C4-2B (cell line): Measurements from ENCODE around the gene GRB7.

ENCODE experiments used
- ZFX ChIP-seq: fragments of 450-650 bp; IDR thresholded peaks from 2 replicates; pipeline ENCODE4 v1.6.1; 2017
- TF ChIP-seq, protein P1 (sequence below): fragments of 450-650 bp; conservative IDR thresholded peaks from 2 replicates; pipeline ENCODE4 v1.5.1; 2017; ENCODE audit warnings: mild to moderate bottlenecking

GRCh38 chr17:39724731-39725130 lies 13.0 kb upstream of the GRB7 start:
- TF ChIP-seq, protein P1, sequence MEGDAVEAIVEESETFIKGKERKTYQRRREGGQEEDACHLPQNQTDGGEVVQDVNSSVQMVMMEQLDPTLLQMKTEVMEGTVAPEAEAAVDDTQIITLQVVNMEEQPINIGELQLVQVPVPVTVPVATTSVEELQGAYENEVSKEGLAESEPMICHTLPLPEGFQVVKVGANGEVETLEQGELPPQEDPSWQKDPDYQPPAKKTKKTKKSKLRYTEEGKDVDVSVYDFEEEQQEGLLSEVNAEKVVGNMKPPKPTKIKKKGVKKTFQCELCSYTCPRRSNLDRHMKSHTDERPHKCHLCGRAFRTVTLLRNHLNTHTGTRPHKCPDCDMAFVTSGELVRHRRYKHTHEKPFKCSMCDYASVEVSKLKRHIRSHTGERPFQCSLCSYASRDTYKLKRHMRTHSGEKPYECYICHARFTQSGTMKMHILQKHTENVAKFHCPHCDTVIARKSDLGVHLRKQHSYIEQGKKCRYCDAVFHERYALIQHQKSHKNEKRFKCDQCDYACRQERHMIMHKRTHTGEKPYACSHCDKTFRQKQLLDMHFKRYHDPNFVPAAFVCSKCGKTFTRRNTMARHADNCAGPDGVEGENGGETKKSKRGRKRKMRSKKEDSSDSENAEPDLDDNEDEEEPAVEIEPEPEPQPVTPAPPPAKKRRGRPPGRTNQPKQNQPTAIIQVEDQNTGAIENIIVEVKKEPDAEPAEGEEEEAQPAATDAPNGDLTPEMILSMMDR, result no peak
- no peak for TF ChIP-seq ZFX
